Measurements from ENCODE around the gene FGFR2.

Gene FGFR2

DNA sequence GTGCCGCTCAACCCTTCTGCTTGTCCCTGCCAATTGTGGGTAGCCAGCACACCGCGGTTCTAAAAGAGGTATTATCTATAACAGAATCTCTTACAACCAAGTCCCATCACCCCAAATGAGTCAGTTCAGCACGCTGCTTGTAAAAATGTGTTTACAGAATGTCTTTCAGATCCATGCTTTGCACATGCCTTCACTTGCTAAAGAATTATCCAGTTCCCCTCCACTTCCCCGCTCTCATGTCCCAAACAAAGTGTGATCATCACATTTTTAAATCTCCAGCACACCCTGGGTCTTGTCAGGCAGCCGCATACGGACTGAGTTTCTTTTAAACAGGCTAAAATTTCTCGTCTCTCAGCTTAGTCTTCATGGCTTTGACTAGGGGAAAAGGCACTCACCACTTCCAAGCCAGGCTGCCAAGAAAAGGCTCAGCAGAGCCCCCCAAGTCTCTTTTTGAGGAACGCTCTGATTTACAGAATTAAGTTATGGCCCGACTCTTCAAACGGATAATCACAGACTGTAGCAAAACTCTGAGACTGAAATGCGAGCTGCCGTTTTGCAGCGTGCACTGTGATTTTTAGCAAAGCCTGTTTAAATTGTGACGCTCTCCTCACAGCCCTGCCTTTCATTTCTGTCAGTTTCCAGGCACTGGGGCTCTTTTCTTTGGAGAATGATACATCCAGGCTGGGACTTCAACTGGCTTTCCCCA, 29.8 kb upstream of the FGFR2 start:
- Histone ChIP-seq H3K9me3 (ENCODE audit: control insufficient read depth, insufficient read depth, low read length) (no peaks in the 10 kb centered on the region), H3K27ac (ENCODE audit: low read depth, low read length) (no peak overlapping the region), H3K36me3 (ENCODE audit: control insufficient read depth, insufficient read depth, low read length) (no peaks in the 10 kb centered on the region), H3K27me3 (ENCODE audit: control insufficient read depth, insufficient read depth, low read length) (no peaks in the 10 kb centered on the region), H3K4me3 (ENCODE audit: low read depth, low read length) (no peak overlapping the region), H3K4me1 (ENCODE audit: control insufficient read depth, insufficient read depth, low read length) (no peaks in the 10 kb centered on the region), H3K9ac (ENCODE audit: low read depth, low read length) (no peak overlapping the region)

DNA sequence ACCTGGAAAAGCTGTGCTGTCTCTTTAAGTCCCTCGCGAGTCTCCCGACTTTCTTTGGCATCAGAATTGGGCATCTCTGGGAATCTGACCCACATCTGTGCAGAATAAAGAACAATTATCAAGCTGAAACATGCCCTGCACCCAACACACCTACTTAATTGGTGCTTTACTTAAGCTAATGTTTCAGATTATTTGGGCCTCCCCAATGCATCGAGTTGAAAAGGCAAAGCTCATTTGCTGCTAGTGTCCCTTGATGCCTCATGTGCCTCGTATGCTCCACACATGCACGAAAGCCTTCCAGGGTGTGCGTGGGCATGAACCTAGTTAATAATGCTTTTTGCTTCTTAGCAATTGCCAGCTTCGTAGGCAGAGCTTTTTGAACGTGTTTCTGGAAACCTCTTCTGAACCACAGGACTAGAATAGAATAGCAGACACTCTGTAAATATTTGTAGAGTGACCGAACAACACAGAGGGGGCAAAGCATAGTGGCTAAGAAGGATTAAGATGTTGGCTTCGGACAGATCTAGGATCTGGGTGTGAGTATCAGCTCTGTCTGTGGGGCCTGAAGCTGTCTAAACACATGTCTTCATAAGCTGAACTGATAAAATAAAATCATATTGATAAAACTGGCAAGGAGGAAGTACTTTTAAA, 26.7 kb upstream of the FGFR2 start:
- H3K4me1 ChIP-seq (ENCODE audit: control insufficient read depth, insufficient read depth, low read length), result no peaks in the 10 kb centered on the region
- H3K36me3 ChIP-seq (ENCODE audit: control insufficient read depth, insufficient read depth, low read length), result no peaks in the 10 kb centered on the region
- H3K27ac ChIP-seq (ENCODE audit: low read depth, low read length), result no peak overlapping the region
- H3K9ac ChIP-seq (ENCODE audit: low read depth, low read length), result no peak overlapping the region
- H3K27me3 ChIP-seq (ENCODE audit: control insufficient read depth, insufficient read depth, low read length), result no peaks in the 10 kb centered on the region
- H3K4me3 ChIP-seq (ENCODE audit: low read depth, low read length), result no peak overlapping the region
- H3K9me3 ChIP-seq (ENCODE audit: control insufficient read depth, insufficient read depth, low read length), result no peaks in the 10 kb centered on the region

DNA sequence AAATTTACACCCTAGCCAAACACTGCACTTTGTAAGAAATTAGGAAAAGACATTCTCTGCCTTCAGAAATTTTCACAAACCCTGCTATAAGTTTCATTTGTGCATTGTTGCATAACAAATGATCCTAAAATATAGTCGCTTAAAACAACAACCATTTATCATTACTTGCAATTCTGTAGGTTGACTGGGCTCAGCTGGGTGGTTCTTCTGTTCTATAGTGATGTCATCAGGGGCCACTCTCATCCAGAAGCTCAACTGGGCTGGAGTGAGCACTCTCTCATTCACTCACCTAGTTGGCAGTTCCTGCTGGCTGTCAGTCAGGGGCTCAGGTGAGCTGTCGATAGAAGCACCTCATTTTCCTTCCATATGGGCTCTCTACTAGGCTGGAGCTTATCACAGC, 20.7 kb upstream of the FGFR2 start:
- H3K4me1 ChIP-seq (ENCODE audit: control insufficient read depth, insufficient read depth, low read length), result no peaks in the 10 kb centered on the region
- no peaks in the 10 kb centered on the region for H3K36me3 ChIP-seq (ENCODE audit: control insufficient read depth, insufficient read depth, low read length)
- peaks cover 11% of the 10 kb centered on the region for H3K9me3 ChIP-seq (ENCODE audit: control insufficient read depth, insufficient read depth, low read length)

DNA sequence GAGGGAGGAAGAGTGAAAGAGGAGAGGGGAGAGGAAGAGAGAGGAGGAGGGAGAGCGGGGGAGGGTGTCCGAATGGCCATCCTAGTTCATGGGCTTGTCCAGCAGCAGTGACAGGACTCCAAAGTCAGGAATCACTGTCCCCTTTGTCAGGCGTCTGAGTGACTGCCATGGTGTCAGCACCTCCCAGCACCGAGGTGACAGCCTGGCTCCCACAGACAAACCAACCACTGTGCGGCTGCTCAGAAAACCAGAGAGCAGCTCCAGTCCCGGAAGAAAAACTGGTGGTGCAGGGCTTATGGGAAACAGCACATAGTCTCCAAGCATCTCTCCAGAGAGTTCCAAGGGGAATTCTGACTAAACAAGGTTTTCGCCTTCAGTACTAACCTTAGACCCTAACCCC, 18.9 kb upstream of the FGFR2 start:
- H3K9ac ChIP-seq (ENCODE audit: low read depth, low read length), result no peak overlapping the region
- no peak overlapping the region for H3K27ac ChIP-seq (ENCODE audit: low read depth, low read length)

More for the DNA sequence above, 20.7 kb upstream of the FGFR2 start:
- no peak overlapping the region for H3K9ac ChIP-seq (ENCODE audit: low read depth, low read length)
- no peaks in the 10 kb centered on the region for H3K27me3 ChIP-seq (ENCODE audit: control insufficient read depth, insufficient read depth, low read length)
- no peak overlapping the region for H3K4me3 ChIP-seq (ENCODE audit: low read depth, low read length)
- no peak overlapping the region for H3K27ac ChIP-seq (ENCODE audit: low read depth, low read length)

DNA sequence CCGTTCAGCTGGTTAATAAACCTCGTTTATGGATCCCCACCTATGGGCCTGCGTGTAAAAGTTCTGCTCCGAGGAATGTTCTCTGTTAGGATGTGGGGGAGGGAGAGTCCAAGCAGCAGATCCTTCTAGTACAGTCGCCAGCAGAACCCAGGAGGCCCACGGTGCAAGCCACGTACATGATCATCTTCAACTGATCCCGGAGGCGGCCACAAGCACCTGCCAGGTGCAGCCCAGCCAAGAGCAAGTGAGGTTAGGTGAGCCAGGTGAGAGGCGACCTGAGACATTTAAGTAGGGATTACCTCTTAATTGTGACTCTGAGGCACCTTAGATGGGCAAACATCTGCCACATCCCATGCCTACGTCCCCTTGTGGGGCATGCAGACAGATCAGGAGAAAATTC, 18.0 kb upstream of the FGFR2 start:
- Histone ChIP-seq H3K4me3 (ENCODE audit: low read depth, low read length) (no peak overlapping the region), H3K27me3 (ENCODE audit: control insufficient read depth, insufficient read depth, low read length) (no peaks in the 10 kb centered on the region), H3K36me3 (ENCODE audit: control insufficient read depth, insufficient read depth, low read length) (no peaks in the 10 kb centered on the region), H3K9ac (ENCODE audit: low read depth, low read length) (no peak overlapping the region), H3K27ac (ENCODE audit: low read depth, low read length) (no peak overlapping the region), H3K4me1 (ENCODE audit: control insufficient read depth, insufficient read depth, low read length) (no peaks in the 10 kb centered on the region), H3K9me3 (ENCODE audit: control insufficient read depth, insufficient read depth, low read length) (peaks cover 11% of the 10 kb centered on the region)

More for the DNA sequence above, 18.9 kb upstream of the FGFR2 start:
- Histone ChIP-seq H3K27me3 (ENCODE audit: control insufficient read depth, insufficient read depth, low read length) (no peaks in the 10 kb centered on the region), H3K36me3 (ENCODE audit: control insufficient read depth, insufficient read depth, low read length) (no peaks in the 10 kb centered on the region), H3K9me3 (ENCODE audit: control insufficient read depth, insufficient read depth, low read length) (peaks cover 11% of the 10 kb centered on the region), H3K4me1 (ENCODE audit: control insufficient read depth, insufficient read depth, low read length) (no peaks in the 10 kb centered on the region), H3K4me3 (ENCODE audit: low read depth, low read length) (no peak overlapping the region)

DNA sequence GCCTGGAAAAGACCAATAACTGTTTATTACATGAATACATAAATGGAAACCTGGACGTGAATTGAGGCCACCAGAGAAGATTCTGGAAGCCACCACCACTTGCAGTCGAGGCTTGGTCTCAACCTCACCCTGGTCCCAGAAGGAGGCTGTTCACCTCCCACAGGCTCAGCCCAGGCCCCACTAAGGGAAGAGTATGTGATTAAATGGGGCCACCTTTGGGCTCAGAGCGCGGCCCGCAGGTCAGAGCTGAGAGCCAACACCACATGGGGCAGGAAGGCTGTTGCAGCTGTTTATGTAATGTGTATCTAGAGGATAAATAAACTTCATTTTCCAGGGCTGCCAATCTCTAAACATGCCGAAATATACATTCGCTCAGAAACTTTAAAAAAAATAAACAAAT, 17.6 kb upstream of the FGFR2 start:
- H3K36me3 ChIP-seq (ENCODE audit: control insufficient read depth, insufficient read depth, low read length), result no peaks in the 10 kb centered on the region
- no peak overlapping the region for H3K9ac ChIP-seq (ENCODE audit: low read depth, low read length)
- no peaks in the 10 kb centered on the region for H3K27me3 ChIP-seq (ENCODE audit: control insufficient read depth, insufficient read depth, low read length)
- H3K4me3 ChIP-seq (ENCODE audit: low read depth, low read length), result no peak overlapping the region
- H3K9me3 ChIP-seq (ENCODE audit: control insufficient read depth, insufficient read depth, low read length), result peaks cover 11% of the 10 kb centered on the region
- H3K27ac ChIP-seq (ENCODE audit: low read depth, low read length), result no peak overlapping the region
- no peaks in the 10 kb centered on the region for H3K4me1 ChIP-seq (ENCODE audit: control insufficient read depth, insufficient read depth, low read length)

DNA sequence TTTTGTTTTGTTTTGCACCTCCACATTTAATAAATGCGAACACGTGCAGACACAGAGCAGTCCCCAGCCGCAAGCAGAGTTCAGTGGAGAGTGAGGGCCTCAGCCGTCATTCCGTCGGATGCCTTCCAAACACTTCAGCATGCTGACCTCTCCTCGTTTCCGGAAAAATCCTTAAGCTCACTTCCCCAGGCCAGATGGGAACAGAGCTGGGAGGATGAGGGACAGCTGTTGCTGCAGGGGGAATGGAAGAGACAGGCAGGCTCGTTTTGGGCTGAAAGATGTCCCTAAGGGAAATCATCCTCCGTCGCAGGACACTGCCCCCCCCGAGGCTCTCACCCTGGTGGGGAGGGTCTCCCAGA, 17.2 kb upstream of the FGFR2 start:
- Histone ChIP-seq H3K9me3 (ENCODE audit: control insufficient read depth, insufficient read depth, low read length) (peaks cover 11% of the 10 kb centered on the region), H3K4me1 (ENCODE audit: control insufficient read depth, insufficient read depth, low read length) (no peaks in the 10 kb centered on the region), H3K4me3 (ENCODE audit: low read depth, low read length) (no peak overlapping the region), H3K27ac (ENCODE audit: low read depth, low read length) (no peak overlapping the region), H3K36me3 (ENCODE audit: control insufficient read depth, insufficient read depth, low read length) (no peaks in the 10 kb centered on the region), H3K9ac (ENCODE audit: low read depth, low read length) (no peak overlapping the region), H3K27me3 (ENCODE audit: control insufficient read depth, insufficient read depth, low read length) (no peaks in the 10 kb centered on the region)

DNA sequence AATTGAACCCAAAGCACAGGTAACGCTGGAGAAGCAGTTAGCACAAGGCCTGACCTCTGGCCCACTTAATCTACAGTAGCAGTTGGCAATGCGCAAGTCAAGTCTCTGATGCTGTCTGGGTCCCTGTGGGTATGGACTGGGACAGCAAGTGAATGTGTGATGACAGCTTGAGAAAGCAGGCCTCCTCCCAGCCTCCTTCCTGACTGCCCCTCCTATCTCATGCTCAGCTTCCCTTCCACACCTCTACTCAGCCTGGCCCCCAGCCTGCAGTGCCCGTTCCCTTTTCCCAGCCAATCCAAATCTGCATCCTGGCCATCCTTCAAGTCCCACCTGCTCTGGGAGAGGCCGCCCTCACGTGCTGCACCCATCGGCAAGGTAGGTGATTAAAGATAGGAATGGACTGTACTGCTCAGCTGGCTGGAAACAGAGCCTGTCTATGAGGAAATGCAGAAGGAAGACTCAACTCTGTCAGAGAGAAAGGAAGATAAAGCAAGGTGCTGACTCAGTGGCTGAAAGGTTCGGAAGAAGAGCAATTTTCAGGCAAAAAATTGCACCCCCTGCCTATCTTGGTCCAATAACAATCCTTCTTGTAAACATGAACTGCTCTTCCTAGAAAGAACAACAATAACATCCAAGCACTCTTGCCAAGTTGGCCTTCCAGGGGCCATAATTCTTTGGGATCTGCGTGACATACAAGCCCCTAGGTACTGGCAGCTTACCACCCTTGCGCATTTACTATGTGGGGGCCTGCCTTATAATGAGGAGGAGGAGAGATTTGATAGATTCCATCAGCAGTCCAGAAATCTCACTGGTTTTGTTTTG, 16.6 kb upstream of the FGFR2 start:
- H3K27ac ChIP-seq (ENCODE audit: low read depth, low read length), result no peak overlapping the region
- H3K9ac ChIP-seq (ENCODE audit: low read depth, low read length), result no peak overlapping the region
- peaks cover 11% of the 10 kb centered on the region for H3K9me3 ChIP-seq (ENCODE audit: control insufficient read depth, insufficient read depth, low read length)
- no peaks in the 10 kb centered on the region for H3K27me3 ChIP-seq (ENCODE audit: control insufficient read depth, insufficient read depth, low read length)
- no peaks in the 10 kb centered on the region for H3K36me3 ChIP-seq (ENCODE audit: control insufficient read depth, insufficient read depth, low read length)
- H3K4me1 ChIP-seq (ENCODE audit: control insufficient read depth, insufficient read depth, low read length), result no peaks in the 10 kb centered on the region
- no peak overlapping the region for H3K4me3 ChIP-seq (ENCODE audit: low read depth, low read length)

DNA sequence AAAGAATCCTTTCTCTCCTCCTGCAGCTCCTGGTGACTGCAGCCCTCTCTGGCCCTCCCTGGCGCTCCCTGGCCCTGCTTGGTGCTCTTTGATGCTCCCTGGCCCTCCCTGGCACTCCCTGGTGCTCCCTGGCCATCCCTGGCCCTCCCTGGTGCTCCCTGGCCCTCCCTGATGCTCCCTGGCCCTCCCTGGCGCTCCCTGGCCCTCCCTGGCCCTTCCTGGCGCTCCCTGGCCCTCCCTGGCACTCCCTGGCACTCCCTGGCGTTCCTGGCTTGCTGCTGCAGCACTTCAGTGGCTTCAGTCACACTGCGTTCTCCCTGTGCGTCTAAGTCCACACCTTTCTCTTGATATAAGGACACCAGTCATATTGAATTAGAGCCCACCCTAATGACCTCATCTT, 15.2 kb upstream of the FGFR2 start:
- Histone ChIP-seq H3K27me3 (ENCODE audit: control insufficient read depth, insufficient read depth, low read length) (no peaks in the 10 kb centered on the region), H3K9ac (ENCODE audit: low read depth, low read length) (no peak overlapping the region), H3K36me3 (ENCODE audit: control insufficient read depth, insufficient read depth, low read length) (no peaks in the 10 kb centered on the region), H3K9me3 (ENCODE audit: control insufficient read depth, insufficient read depth, low read length) (peaks cover 2% of the 10 kb centered on the region; the same call in 1 of the 2 replicates), H3K27ac (ENCODE audit: low read depth, low read length) (no peak overlapping the region), H3K4me3 (ENCODE audit: low read depth, low read length) (no peak overlapping the region), H3K4me1 (ENCODE audit: control insufficient read depth, insufficient read depth, low read length) (peaks cover under 1% of the 10 kb centered on the region; the same call in 1 of the 2 replicates)

DNA sequence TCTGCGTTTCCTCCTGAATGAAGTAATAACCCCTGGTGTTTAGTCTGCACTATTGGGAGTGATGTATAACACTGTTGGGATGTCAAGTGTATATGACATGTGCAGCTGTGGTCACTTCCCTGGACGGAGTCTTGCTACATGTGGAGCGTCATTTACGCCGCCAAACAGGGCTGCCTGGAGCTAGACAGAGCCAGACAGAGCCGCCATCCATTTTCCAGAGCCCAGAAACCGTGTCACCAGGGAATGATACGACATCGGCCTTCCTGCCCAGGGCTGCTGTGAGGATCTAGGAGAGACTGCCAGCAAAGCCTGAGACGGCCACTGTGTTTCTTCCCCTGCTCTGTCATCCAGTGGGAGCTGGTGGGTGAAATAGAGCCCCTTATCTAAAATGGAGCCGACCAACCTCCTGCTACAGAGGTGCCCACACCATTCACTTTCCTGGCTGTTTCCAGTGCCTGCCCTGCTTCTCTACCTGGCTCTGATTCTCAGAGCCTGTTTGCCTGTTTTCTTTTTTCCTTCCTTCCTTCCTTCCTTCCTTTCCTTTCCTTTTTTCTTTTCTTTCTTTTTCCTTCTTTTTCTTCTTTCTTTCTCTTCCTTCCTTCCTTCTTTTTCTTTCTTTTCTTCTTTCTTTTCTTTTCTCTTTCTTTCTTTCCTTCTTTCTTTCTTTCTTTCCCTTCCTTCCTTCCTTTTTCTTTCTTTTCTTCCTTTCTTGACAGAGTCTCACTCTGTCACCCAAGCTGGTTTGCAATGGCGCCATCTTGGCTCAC, 13.3 kb upstream of the FGFR2 start:
- H3K9me3 ChIP-seq (ENCODE audit: control insufficient read depth, insufficient read depth, low read length), result no peaks in the 10 kb centered on the region
- peaks cover 3% of the 10 kb centered on the region; the same call in 1 of the 2 replicates for H3K4me1 ChIP-seq (ENCODE audit: control insufficient read depth, insufficient read depth, low read length)
- no peak overlapping the region for H3K4me3 ChIP-seq (ENCODE audit: low read depth, low read length)
- no peaks in the 10 kb centered on the region for H3K36me3 ChIP-seq (ENCODE audit: control insufficient read depth, insufficient read depth, low read length)
- H3K9ac ChIP-seq (ENCODE audit: low read depth, low read length), result no peak overlapping the region
- no peak overlapping the region for H3K27ac ChIP-seq (ENCODE audit: low read depth, low read length)
- peaks cover 10% of the 10 kb centered on the region; the same call in 1 of the 2 replicates for H3K27me3 ChIP-seq (ENCODE audit: control insufficient read depth, insufficient read depth, low read length)

Data from HUES48 (cell line).